HG03565 (cell line): ENCODE data around the gene TM2D3.

Experiments used
- ATAC-seq: cut with Tn5 transposase; IDR thresholded peaks from one replicate; pipeline ENCODE4 v1.9.1; 2021; ENCODE audit warnings: mild to moderate bottlenecking, moderate library complexity; ENCODE audit not compliant: unreplicated experiment

TM2D3 gene

GRCh38 chr15:101625184-101625583 is 27.0 kb downstream of the TM2D3 start:
- no peak for ATAC-seq

- no peak for ATAC-seq
Observed at GRCh38 chr15:101623367-101624304, 28.5 kb downstream of the TM2D3 start.

- ATAC-seq = no peak
Observed at GRCh38 chr15:101621961-101622360, 30.2 kb downstream of the TM2D3 start.

DNA sequence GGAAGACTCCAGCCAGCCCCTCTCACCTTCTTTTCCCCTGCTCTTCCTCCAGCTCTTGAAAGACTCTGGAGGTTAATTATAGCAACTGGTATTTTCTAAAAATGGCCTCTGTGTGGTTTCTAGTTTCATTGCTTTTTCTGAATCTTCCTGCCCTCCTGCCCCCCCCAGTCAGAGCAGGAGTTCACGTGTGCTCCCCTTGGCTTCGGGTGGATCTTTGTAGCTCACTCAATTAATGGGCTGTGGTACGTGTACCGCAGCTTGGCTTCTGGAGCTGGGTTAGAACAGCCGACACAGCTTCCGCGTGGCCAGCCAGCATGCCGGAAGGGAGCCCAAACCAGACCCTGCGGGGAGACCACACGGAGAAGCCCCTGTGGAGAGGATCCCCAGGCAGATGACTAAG is 31.5 kb downstream of the TM2D3 start:
- ATAC-seq = no peak

DNA sequence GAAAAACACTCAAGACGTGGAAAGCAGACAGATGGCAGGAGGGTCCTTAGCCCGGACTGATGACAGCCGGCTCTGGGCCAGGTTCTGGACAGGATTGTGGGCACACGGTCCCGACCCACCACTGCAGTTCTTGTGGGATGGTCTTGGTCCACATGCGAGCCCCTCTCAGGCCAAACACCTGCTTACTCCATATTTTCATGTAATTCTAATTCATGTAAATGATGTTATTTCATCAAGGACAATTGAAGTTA is 32.6 kb downstream of the TM2D3 start:
- no peak for ATAC-seq

GRCh38 chr15:101618851-101619614 is 33.1 kb downstream of the TM2D3 start:
- no peak for ATAC-seq

GRCh38 chr15:101618076-101618475 is 34.1 kb downstream of the TM2D3 start:
- no peak for ATAC-seq

- ATAC-seq = no peak
Observed at GRCh38 chr15:101617390-101617965, 34.7 kb downstream of the TM2D3 start.

- no peak for ATAC-seq
Observed at GRCh38 chr15:101615986-101616848, 36.0 kb downstream of the TM2D3 start.

- no peak for ATAC-seq
Observed at GRCh38 chr15:101615414-101615985, 36.7 kb downstream of the TM2D3 start.

DNA sequence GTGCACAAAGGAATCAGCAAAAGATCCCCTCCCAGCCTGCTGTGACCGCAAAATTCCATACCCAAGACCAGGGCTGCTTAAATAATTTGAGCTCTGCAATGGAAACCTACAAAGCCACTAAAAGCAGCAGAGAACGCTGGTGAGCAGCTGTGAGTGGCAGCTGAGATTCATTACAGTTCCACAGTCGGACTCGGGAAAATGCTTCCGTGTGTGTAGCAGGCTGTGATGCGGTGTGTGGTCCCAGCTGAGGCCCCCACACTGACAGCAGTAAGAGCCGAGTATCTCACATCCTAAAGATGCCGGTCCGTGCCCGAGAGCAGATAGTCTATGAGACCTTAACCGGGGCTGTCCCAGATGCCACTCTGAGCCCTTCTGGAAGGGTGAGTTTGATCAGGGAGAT is 37.4 kb downstream of the TM2D3 start:
- no peak for ATAC-seq

DNA sequence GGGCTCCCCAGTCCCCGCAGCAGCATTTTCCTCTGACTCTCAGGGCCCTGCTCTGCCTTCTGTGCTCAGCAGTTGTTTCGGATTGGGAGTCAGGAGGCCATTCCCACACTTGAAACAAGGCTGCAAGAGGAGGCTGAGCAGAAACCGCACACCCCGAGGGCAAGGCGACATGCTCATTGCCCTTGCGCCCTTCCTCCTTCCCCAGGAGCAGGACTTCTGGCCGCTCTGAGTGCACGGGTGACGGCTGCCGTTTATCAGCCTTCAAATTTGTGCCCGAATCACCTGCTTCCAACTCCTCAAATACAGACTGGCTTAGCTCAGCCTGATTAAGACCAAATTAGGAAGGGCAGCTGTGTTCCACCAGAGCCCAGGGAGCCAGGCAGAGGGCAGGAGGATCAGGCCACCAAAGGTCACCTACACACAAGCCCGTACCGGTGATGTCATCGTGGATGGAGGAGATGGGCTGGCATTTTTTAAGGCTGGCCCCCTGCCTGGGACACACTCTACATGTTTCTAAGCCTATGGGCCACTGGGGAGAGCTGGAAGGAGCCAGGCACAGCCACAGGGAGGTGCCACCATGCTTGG is 38.1 kb downstream of the TM2D3 start:
- no peak for ATAC-seq

DNA sequence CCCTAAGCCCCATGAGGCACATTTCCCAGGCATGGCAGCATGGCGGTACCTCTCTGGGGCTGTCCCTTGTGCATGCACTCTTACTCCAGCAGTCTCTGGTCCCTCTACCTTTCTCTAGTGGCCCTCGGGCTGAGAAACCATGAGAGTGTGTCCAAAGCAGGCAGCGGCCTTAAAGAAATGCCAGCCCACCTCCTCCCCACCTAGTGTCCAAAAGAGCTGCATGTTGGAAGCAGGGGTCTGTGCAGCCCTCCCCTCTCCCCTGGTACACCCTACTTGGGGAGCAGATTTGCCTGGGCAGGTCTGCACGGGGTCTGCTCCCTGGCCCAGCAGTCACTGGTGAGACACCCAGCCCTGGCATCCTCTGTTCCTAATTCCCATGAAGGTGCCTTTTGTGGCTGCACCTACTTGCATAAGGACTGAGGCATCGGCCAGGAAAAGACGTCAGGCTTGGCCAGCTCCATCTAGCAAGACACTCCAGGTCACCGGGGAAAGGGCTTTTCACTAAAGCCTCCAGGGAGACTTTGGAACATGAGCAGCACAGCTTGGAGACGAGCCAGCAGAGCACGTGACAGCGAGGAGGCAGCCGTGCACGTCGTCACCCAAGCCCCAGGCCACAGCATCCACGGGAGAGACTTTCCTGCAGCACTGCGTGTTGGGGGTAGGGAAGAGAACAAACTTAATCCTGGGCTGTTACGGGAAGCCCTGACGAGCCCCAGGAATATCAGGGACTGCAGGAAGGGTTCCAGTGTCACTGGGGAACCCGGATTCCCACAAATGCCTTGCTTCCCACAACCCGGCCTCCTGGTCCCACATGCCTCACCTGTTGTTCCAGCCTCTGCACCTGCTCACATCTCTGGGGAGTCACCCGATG is 38.8 kb downstream of the TM2D3 start:
- no peak for ATAC-seq

DNA sequence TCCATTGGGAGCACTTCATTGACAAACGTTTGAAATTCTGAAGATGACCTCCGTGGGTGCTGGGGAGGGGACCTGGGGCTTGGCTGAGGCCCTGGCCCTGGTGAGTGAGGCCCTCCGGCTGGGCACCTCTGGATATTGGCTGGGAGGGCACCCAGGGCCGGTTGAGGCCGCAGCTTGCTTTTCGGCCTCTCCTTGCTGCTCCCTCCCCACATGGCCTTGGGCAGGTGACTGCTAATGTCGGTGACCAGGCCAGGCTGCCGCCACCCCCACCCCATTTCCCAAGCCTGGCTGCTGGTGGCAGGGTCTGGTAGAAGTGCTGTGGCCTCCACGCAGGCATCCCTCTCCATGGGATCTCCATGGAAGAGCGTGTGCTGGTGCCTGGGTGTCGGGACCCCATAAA is 39.5 kb downstream of the TM2D3 start:
- no peak for ATAC-seq

DNA sequence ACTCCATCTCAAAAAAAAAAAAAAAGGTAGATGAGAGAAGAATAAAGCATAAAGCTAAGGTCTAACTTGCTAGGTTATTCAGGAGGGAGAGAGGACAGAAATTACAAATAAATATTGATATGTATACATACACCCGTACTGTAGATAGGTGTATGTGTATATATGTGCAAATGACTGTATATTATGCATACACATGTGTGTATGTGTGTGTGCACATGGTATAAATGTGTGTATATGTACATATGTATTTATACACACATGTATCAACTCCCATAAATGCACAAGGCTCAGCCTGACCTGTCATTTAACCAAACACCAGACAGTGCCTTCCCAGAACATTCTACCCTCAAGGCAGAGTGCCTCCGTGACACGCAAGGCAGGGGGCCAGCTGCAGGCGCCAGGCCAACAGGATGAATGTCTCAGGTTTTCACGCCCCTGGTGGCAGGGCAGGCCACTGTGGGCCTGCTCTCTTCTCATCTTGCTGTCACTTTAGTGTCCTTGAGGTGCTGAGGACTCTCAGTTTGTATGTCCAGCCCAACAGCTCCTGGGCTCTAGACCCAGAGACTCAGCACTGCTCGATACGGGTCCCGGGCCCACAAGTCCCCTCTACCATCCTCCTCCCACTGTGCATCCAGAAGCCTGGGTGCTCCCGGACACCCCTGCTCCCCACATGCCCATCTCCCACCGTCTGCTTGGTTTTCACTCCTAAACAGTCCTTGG is 40.4 kb downstream of the TM2D3 start:
- no peak for ATAC-seq

GRCh38 chr15:101611007-101611406 is 41.2 kb downstream of the TM2D3 start:
- ATAC-seq = no peak

DNA sequence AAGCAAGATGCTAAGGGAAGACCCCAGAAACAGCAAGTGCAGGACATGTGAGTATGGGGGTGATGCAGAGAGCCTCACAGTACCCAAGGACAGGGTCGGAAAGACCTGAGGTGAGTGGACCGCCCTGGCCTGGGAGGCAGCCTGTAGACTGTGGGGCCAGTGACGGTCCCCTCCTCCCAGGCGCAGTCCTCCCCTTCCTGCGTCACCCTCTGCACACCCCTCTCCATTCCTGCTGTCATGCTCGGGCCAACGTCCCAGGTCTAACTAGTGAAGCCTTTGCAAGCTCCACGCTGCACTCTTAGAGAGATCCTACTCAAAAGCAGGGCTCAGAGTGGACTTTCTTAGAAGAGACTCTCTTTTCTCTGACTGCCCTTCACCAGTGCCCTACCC is 41.6 kb downstream of the TM2D3 start:
- ATAC-seq = no peak

GRCh38 chr15:101609742-101610610 is 42.2 kb downstream of the TM2D3 start:
- no peak for ATAC-seq
